ENCODE results near the gene MACROD2. TPM values are rescaled to one million over a fixed set of nuclear protein-coding genes. Genes with fewer than 3 reads are reported as not detected.
"Not testable (repeated sequence)": the region's sequence is repeated elsewhere in the genome, so short reads cannot be mapped to it uniquely, and the experiment has no call there.

MACROD2 gene
- polyA plus RNA-seq, 1 experiment: 0.47 TPM

GRCh38 chr20:15005300-15005986 is 1010.1 kb downstream of the MACROD2 start:
- Histone ChIP-seq H3K27me3 (ENCODE audit: control insufficient read depth, insufficient read depth, low read length) (no peaks in the 10 kb centered on the region), H3K4me3 (ENCODE audit: low read depth, low read length) (no peak overlapping the region), H3K36me3 (ENCODE audit: control insufficient read depth, insufficient read depth, low read length) (no peaks in the 10 kb centered on the region)
- ChIA-PET CTCF (interaction anchor here (0.5 to 1.2 kb wide), 2 partner anchors 67 to 118 kb away, joined by 3 read pairs; no protein-coding TSS in a partner anchor), POLR2A (no interaction called here)
- TF ChIP-seq CTCF (IDR thresholded peaks at IDR 0.05; ENCODE audit: insufficient read depth, low read depth, low read length): no peak
- DNase-seq (ENCODE audit: low read depth): no peak

- ChIA-PET POLR2A (no interaction called here), CTCF (interaction anchor here (1.0 kb wide), 1 partner anchor 224 kb away, joined by 4 read pairs; no protein-coding TSS in a partner anchor)
- Histone ChIP-seq H3K4me3 (ENCODE audit: low read depth, low read length) (no peak overlapping the region), H3K36me3 (ENCODE audit: control insufficient read depth, insufficient read depth, low read length) (no peaks in the 10 kb centered on the region), H3K27me3 (ENCODE audit: control insufficient read depth, insufficient read depth, low read length) (no peaks in the 10 kb centered on the region)
- DNase-seq (ENCODE audit: low read depth): no peak
- TF ChIP-seq CTCF (IDR thresholded peaks at IDR 0.05; ENCODE audit: insufficient read depth, low read depth, low read length): no peak
Observed at GRCh38 chr20:15011631-15012030, 1016.3 kb downstream of the MACROD2 start.

- Histone ChIP-seq H3K27me3 (ENCODE audit: control insufficient read depth, insufficient read depth, low read length) (no peaks in the 10 kb centered on the region), H3K4me3 (ENCODE audit: low read depth, low read length) (no peak overlapping the region), H3K36me3 (ENCODE audit: control insufficient read depth, insufficient read depth, low read length) (no peaks in the 10 kb centered on the region)
- DNase-seq (ENCODE audit: low read depth): no peak
- TF ChIP-seq CTCF (IDR thresholded peaks at IDR 0.05; ENCODE audit: insufficient read depth, low read depth, low read length): no peak
- CTCF ChIA-PET: interaction anchor here (1.0 kb wide), 1 partner anchor 223 kb away, joined by 4 read pairs; no protein-coding TSS in a partner anchor
- POLR2A ChIA-PET: no interaction called here
Observed at GRCh38 chr20:15012566-15012965, 1017.2 kb downstream of the MACROD2 start.

GRCh38 chr20:15016875-15017274 is 1021.6 kb downstream of the MACROD2 start:
- DNase-seq (ENCODE audit: low read depth); H3K27me3 ChIP-seq (ENCODE audit: control insufficient read depth, insufficient read depth, low read length); CTCF ChIA-PET; POLR2A ChIA-PET; H3K4me3 ChIP-seq (ENCODE audit: low read depth, low read length); H3K36me3 ChIP-seq (ENCODE audit: control insufficient read depth, insufficient read depth, low read length): not testable (repeated sequence)

GRCh38 chr20:15018966-15019365 is 1023.6 kb downstream of the MACROD2 start:
- ChIA-PET POLR2A (no interaction called here), CTCF (no interaction called here)
- no peak for DNase-seq (ENCODE audit: low read depth)
- no peak for TF ChIP-seq CTCF (IDR thresholded peaks at IDR 0.05; ENCODE audit: insufficient read depth, low read depth, low read length)
- no peaks in the 10 kb centered on the region for H3K27me3 ChIP-seq (ENCODE audit: control insufficient read depth, insufficient read depth, low read length)
- H3K4me3 ChIP-seq (ENCODE audit: low read depth, low read length): no peak overlapping the region
- H3K36me3 ChIP-seq (ENCODE audit: control insufficient read depth, insufficient read depth, low read length): no peaks in the 10 kb centered on the region

GRCh38 chr20:15020845-15021244 is 1025.5 kb downstream of the MACROD2 start:
- Histone ChIP-seq H3K27me3 (ENCODE audit: control insufficient read depth, insufficient read depth, low read length) (no peaks in the 10 kb centered on the region), H3K36me3 (ENCODE audit: control insufficient read depth, insufficient read depth, low read length) (no peaks in the 10 kb centered on the region), H3K4me3 (ENCODE audit: low read depth, low read length) (no peak overlapping the region)
- CTCF ChIA-PET: no interaction called here
- no peak for DNase-seq (ENCODE audit: low read depth)
- no peak for TF ChIP-seq CTCF (IDR thresholded peaks at IDR 0.05; ENCODE audit: insufficient read depth, low read depth, low read length)
- POLR2A ChIA-PET: no interaction called here

All from BJ (cell line).